Testis (tissue), 3 donors: ENCODE data around the gene CD300LD. TPM values are rescaled to one million over a fixed set of nuclear protein-coding genes. Genes with fewer than 3 reads are reported as not detected.
"Not testable (repeated sequence)": the region's sequence is repeated elsewhere in the genome, so short reads cannot be mapped to it uniquely, and the experiment has no call there.

ENCODE experiments used
- DNase-seq: peaks from one replicate; pipeline ENCODE4 v3.0.0-alpha.2; 2019
- H3K27ac ChIP-seq, 2 donors: fragments of 200-600 bp; sonication (generic); one replicate each; pipeline ENCODE4 v1.5.1; 2019
- H3K27me3 ChIP-seq: fragments of 200-600 bp; sonication (generic); one replicate; pipeline ENCODE4 v1.5.1; 2019
- H3K36me3 ChIP-seq: fragments of 200-600 bp; sonication (generic); one replicate; pipeline ENCODE4 v1.5.1; 2017; ENCODE audit warnings: low read depth; ENCODE audit errors: missing control alignments
- H3K4me1 ChIP-seq: fragments of 200-600 bp; sonication (generic); one replicate; pipeline ENCODE4 v1.5.1; 2019
- H3K4me3 ChIP-seq, 2 donors: fragments of 200-600 bp; sonication (generic); one replicate each; pipeline ENCODE4 v1.5.1; 2017 to 2019
- H3K9me3 ChIP-seq: fragments of 200-600 bp; sonication (generic); one replicate; pipeline ENCODE4 v1.5.1; 2017
- CTCF ChIP-seq, 3 experiments: fragments of 450-650 bp in 2 of 3; fragments of 200-600 bp in 1 of 3; sonication (generic) in 1 of 3; IDR thresholded peaks; one replicate each; pipeline ENCODE4 v1.5.1; 2016 to 2019; ENCODE audit warnings: antibody characterized with exemption in 3 of 3, mild to moderate bottlenecking in 2 of 3, moderate library complexity in 1 of 3
- POLR2A ChIP-seq: fragments of 450-650 bp; IDR thresholded peaks from one replicate; pipeline ENCODE4 v1.6.1; 2017; ENCODE audit warnings: antibody characterized with exemption, mild to moderate bottlenecking, moderate library complexity
- WGBS, 2 donors: methylation state at CpG; one replicate each; pipeline ENCODE4 v1.1.5; 2018; 5-methylcytosine and 5-hydroxymethylcytosine counted together
- intact Hi-C: fragments of 100-400 bp; cut with DNase I; formaldehyde crosslinking; loops from one replicate; pipeline ENCODE4 v1.15.1; 2023; ENCODE audit warnings: low total_unique reads
- polyA plus RNA-seq: library from polyadenylated mRNA; stranded (reverse); fragments of 350-450 nt; fragmentation: Illumina TruSeq; extraction: RNeasy Lipid Tissue Mini Kit (QIAGEN cat#74804); gene quantifications from one replicate; pipeline ENCODE4 v1.2.3, GENCODE V29; 2014; ENCODE audit warnings: low read depth, low replicate concordance; ENCODE audit not compliant: insufficient read depth
- total RNA-seq, 2 donors: library from RNA; depleted of rRNA; stranded (reverse); fragments of >200 nt; gene quantifications; one replicate each; pipeline ENCODE4 v1.2.3, GENCODE V29; 2016

CD300LD gene
- total and polyA plus RNA-seq, 3 donors from 2014 or later: 0.41 TPM; not detected in 2

- Histone ChIP-seq H3K9me3 (no peaks in the 10 kb centered on the region), H3K4me1 (no peaks in the 10 kb centered on the region), H3K36me3 (no peaks in the 10 kb centered on the region), H3K4me3 (no peak overlapping the region), H3K27ac (no peak overlapping the region), H3K27me3 (no peaks in the 10 kb centered on the region)
- intact Hi-C loops: no loop called here
- no peak for DNase-seq
- 31 to 34% methylated on average over 14 of the region's 14 CpGs for WGBS, 2 donors
- TF ChIP-seq POLR2A (no peak), CTCF (IDR thresholded peaks at IDR 0.05) (no peak)
Observed at GRCh38 chr17:74631468-74632450, 39.7 kb upstream of the CD300LD start.

GRCh38 chr17:74630251-74630650 lies 38.2 kb upstream of the CD300LD start:
- WGBS, 2 donors: 82 to 88% methylated on average over 14 of the region's 14 CpGs
- H3K27ac ChIP-seq, H3K4me3 ChIP-seq, H3K27me3 ChIP-seq, H3K9me3 ChIP-seq, H3K36me3 ChIP-seq, H3K4me1 ChIP-seq, intact Hi-C loops, DNase-seq: not testable (repeated sequence)

DNA sequence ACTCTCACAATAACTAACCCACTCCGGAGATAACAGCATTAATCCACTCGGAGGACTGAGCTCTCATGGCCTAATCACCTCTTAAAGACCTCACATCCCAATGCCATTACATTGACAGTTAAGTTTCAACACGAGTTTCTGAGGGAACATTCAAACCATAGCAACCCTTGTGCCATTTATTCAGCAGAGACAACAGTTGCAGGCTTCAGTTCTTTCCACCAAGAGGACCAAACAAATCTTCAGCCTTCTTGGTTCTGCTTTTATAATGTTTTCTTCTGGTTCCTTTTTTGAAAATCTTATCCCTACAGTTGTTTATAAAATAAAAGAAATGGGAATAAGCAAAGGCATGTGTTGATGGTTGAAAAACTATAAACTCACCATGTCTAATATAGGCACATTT lies 33.6 kb upstream of the CD300LD start:
- H3K4me3 ChIP-seq: no peak overlapping the region
- H3K36me3 ChIP-seq: no peaks in the 10 kb centered on the region
- WGBS, 2 donors: 69 to 71% methylated on average over 3 of the region's 3 CpGs
- TF ChIP-seq CTCF (IDR thresholded peaks at IDR 0.05): no peak
- TF ChIP-seq POLR2A: no peak
- intact Hi-C loops: no loop called here
- no peaks in the 10 kb centered on the region for H3K4me1 ChIP-seq
- no peak overlapping the region for H3K27ac ChIP-seq
- no peaks in the 10 kb centered on the region for H3K27me3 ChIP-seq
- no peak for DNase-seq
- H3K9me3 ChIP-seq: no peaks in the 10 kb centered on the region

GRCh38 chr17:74624131-74624530 lies 32.0 kb upstream of the CD300LD start:
- Histone ChIP-seq H3K27me3 (no peaks in the 10 kb centered on the region), H3K36me3 (no peaks in the 10 kb centered on the region), H3K9me3 (no peaks in the 10 kb centered on the region), H3K4me1 (no peaks in the 10 kb centered on the region), H3K27ac (no peak overlapping the region), H3K4me3 (no peak overlapping the region)
- no peak for DNase-seq
- TF ChIP-seq POLR2A (no peak), CTCF (IDR thresholded peaks at IDR 0.05) (no peak)
- 88 to 89% methylated on average over 1 of the region's 1 CpG for WGBS, 2 donors
- intact Hi-C loops: no loop called here

DNA sequence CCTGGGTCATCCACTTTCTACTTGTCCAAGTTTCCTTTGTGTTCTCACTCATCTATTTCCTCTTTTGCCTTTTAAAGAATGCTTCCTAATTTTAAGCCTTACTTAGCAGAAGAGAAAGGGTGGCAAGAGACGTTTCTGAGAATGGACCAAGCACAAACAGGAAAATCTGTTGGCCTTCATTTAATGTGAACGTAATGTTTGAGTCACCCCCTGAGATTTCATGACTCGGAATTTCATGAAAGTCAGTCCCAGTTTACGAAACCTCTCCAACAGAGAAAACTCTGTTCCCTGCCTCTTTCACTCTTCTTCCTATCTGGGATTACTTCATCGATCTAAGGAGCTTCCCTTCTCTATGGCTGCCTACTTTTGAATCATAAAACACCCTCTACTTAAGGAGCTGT lies 31.6 kb upstream of the CD300LD start, which contains the start of gene CD300E:
CD300E (minus strand) TSS at position 46 of the 401 bp plus-strand sequence. CDS start 117 bp downstream, outside the sequence.
- Histone ChIP-seq H3K4me1 (no peaks in the 10 kb centered on the region), H3K27me3 (no peaks in the 10 kb centered on the region), H3K36me3 (no peaks in the 10 kb centered on the region), H3K9me3 (no peaks in the 10 kb centered on the region), H3K27ac (no peak within 1 kb of the TSS), H3K4me3 (no peak within 1 kb of the TSS)
- DNase-seq: no peak
- 73 to 83% methylated on average over 5 of the region's 5 CpGs for WGBS, 2 donors
- TF ChIP-seq POLR2A (no peak), CTCF (IDR thresholded peaks at IDR 0.05) (no peak)
- intact Hi-C loops: no loop called here
